ENCODE measurements around the gene CDKAL1. TPM values are rescaled to one million over a fixed set of nuclear protein-coding genes. Genes with fewer than 3 reads are reported as not detected.
"Not testable (repeated sequence)": the region's sequence is repeated elsewhere in the genome, so short reads cannot be mapped to it uniquely, and the experiment has no call there.

Gene CDKAL1
- total RNA-seq, 4 donors from 2014 or later, result 10.3 to 11.2 (median 10.5) TPM

- intact Hi-C loops (cut with DNase I), result no loop called here
Measured at GRCh38 chr6:20589266-20589665, 55.0 kb downstream of the CDKAL1 start.

GRCh38 chr6:20590476-20590875, 56.2 kb downstream of the CDKAL1 start:
- H3K4me3 ChIP-seq; H3K4me1 ChIP-seq; H3K27ac ChIP-seq (replicated peaks in 1 of 4); intact Hi-C loops (cut with DNase I); H3K36me3 ChIP-seq; H3K27me3 ChIP-seq; DNase-seq (ENCODE audit: extremely low spot score); H3K9me3 ChIP-seq: not testable (repeated sequence)
- WGBS, result 98% methylated on average over 3 of the region's 3 CpGs

More at GRCh38 chr6:20589266-20589665, 55.0 kb downstream of the CDKAL1 start:
- Histone ChIP-seq H3K4me3 (no peak overlapping the region), H3K4me1 (peaks cover 0 to 4% (median 0%) of the 10 kb centered on the region in 4 donors), H3K36me3 (peaks cover 0 to 7% (median under 1%) of the 10 kb centered on the region in 4 donors), H3K9me3 (no peaks in the 10 kb centered on the region), H3K27ac (replicated peaks in 1 of 4) (no peak overlapping the region), H3K27me3 (no peaks in the 10 kb centered on the region)
- DNase-seq (ENCODE audit: extremely low spot score), result no peak
- 55% methylated on average over 5 of the region's 5 CpGs for WGBS
- no peak for TF ChIP-seq CTCF (IDR thresholded peaks at IDR 0.05)
- TF ChIP-seq POLR2AphosphoS5 (IDR thresholded peaks at IDR 0.05), result no peak
- no peak for TF ChIP-seq EP300 (IDR thresholded peaks at IDR 0.05)
- TF ChIP-seq POLR2A (IDR thresholded peaks at IDR 0.05; ENCODE audit: low read depth), result no peak

- peaks cover 0 to 28% (median 16%) of the 10 kb centered on the region in 4 donors for H3K36me3 ChIP-seq
- WGBS, result 83% methylated on average over 7 of the region's 7 CpGs
Measured at GRCh38 chr6:20594299-20594853, 60.1 kb downstream of the CDKAL1 start.

GRCh38 chr6:20599302-20600051, 65.2 kb downstream of the CDKAL1 start:
- Histone ChIP-seq H3K4me1 (no peaks in the 10 kb centered on the region), H3K27ac (replicated peaks in 1 of 4) (no peak overlapping the region), H3K9me3 (no peaks in the 10 kb centered on the region), H3K4me3 (no peak overlapping the region), H3K36me3 (peaks cover 0 to 28% (median 16%) of the 10 kb centered on the region in 4 donors), H3K27me3 (no peaks in the 10 kb centered on the region)
- no peak for DNase-seq (ENCODE audit: extremely low spot score)
- whole genome bisulfite sequencing, result 63% methylated on average over 3 of the region's 3 CpGs
- intact Hi-C loops (cut with DNase I), result no loop called here
- TF ChIP-seq EP300 (IDR thresholded peaks at IDR 0.05), result no peak
- TF ChIP-seq POLR2AphosphoS5 (IDR thresholded peaks at IDR 0.05), result no peak
- TF ChIP-seq CTCF (IDR thresholded peaks at IDR 0.05), result no peak
- TF ChIP-seq POLR2A (IDR thresholded peaks at IDR 0.05; ENCODE audit: low read depth), result no peak

More at GRCh38 chr6:20594299-20594853, 60.1 kb downstream of the CDKAL1 start:
- H3K27ac ChIP-seq (replicated peaks in 1 of 4); DNase-seq (ENCODE audit: extremely low spot score); intact Hi-C loops (cut with DNase I); H3K4me1 ChIP-seq; H3K9me3 ChIP-seq; H3K27me3 ChIP-seq; H3K4me3 ChIP-seq: not testable (repeated sequence)

- 88% methylated on average over 3 of the region's 3 CpGs for WGBS
- TF ChIP-seq POLR2A (IDR thresholded peaks at IDR 0.05; ENCODE audit: low read depth), result no peak
- no peak for TF ChIP-seq POLR2AphosphoS5 (IDR thresholded peaks at IDR 0.05)
- TF ChIP-seq EP300 (IDR thresholded peaks at IDR 0.05), result no peak
- no peak for TF ChIP-seq CTCF (IDR thresholded peaks at IDR 0.05)
- no peak overlapping the region for H3K4me3 ChIP-seq
- DNase-seq (ENCODE audit: extremely low spot score), result no peak
- no peaks in the 10 kb centered on the region for H3K27me3 ChIP-seq
- no peak overlapping the region for H3K27ac ChIP-seq (replicated peaks in 1 of 4)
- no peaks in the 10 kb centered on the region for H3K9me3 ChIP-seq
- intact Hi-C loops (cut with DNase I), result no loop called here
- H3K4me1 ChIP-seq, result no peaks in the 10 kb centered on the region
- peaks cover 0 to 22% (median 14%) of the 10 kb centered on the region in 4 donors for H3K36me3 ChIP-seq
Measured at GRCh38 chr6:20600831-20601230, 66.6 kb downstream of the CDKAL1 start.

All from esophagus muscularis mucosa (tissue), 4 donors.